Mammary epithelial cell (primary cell): ENCODE results near the gene AIG1.

Source experiments
- EZH2 ChIP-seq: IDR thresholded peaks from 2 replicates; pipeline ENCODE4 v1.6.1; 2012; ENCODE audit warnings: low read length, inconsistent platforms, borderline replicate concordance
- TF ChIP-seq, protein P1 (sequence below), 2 donors: IDR thresholded peaks in 1 of 2; conservative IDR thresholded peaks in 1 of 2; 2 replicates each; pipeline ENCODE4 v1.5.1; 2011 to 2012; ENCODE audit warnings: inconsistent platforms in 2 of 2, low read length in 2 of 2, mild to moderate bottlenecking in 2 of 2, control low read depth in 1 of 2, low read depth in 1 of 2; ENCODE audit not compliant: insufficient read depth in 1 of 2; ENCODE audit errors: extremely low read depth in 1 of 2

- TF ChIP-seq, protein P1, sequence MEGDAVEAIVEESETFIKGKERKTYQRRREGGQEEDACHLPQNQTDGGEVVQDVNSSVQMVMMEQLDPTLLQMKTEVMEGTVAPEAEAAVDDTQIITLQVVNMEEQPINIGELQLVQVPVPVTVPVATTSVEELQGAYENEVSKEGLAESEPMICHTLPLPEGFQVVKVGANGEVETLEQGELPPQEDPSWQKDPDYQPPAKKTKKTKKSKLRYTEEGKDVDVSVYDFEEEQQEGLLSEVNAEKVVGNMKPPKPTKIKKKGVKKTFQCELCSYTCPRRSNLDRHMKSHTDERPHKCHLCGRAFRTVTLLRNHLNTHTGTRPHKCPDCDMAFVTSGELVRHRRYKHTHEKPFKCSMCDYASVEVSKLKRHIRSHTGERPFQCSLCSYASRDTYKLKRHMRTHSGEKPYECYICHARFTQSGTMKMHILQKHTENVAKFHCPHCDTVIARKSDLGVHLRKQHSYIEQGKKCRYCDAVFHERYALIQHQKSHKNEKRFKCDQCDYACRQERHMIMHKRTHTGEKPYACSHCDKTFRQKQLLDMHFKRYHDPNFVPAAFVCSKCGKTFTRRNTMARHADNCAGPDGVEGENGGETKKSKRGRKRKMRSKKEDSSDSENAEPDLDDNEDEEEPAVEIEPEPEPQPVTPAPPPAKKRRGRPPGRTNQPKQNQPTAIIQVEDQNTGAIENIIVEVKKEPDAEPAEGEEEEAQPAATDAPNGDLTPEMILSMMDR (conservative IDR thresholded peaks at IDR 0.05 in 1 of 2, IDR thresholded peaks at IDR 0.05 in 1 of 2; ENCODE audit: extremely low read depth in 1 of 2, insufficient read depth in 1 of 2, low read depth in 1 of 2, low read length in 2 of 2), result no peak
- TF ChIP-seq EZH2, result no peak
These were observed 47.4 kb downstream of the AIG1 start for GRCh38 chr6:143107911-143108761.
